Gastroesophageal sphincter (tissue), 3 donors: ENCODE results near the gene DHX58.

ENCODE experiments used
- CTCF ChIP-seq, 4 experiments: fragments of 200-600 bp in 2 of 4; fragments of 450-650 bp in 2 of 4; sonication (generic) in 1 of 4; IDR thresholded peaks; one replicate each; pipeline ENCODE4 v1.5.1; 2017 to 2019; ENCODE audit warnings: antibody characterized with exemption in 4 of 4, mild to moderate bottlenecking in 2 of 4, moderate library complexity in 2 of 4
- EP300 ChIP-seq: sonication (generic); formaldehyde crosslinking; IDR thresholded peaks from one replicate; pipeline ENCODE4 v1.6.1; 2017; ENCODE audit warnings: antibody characterized with exemption, mild to moderate bottlenecking
- POLR2A ChIP-seq, 2 donors: fragments of 450-650 bp; IDR thresholded peaks; one replicate each; pipeline ENCODE4 v1.6.1; 2017; ENCODE audit warnings: antibody characterized with exemption in 2 of 2, mild to moderate bottlenecking in 2 of 2, moderate library complexity in 1 of 2

DNA sequence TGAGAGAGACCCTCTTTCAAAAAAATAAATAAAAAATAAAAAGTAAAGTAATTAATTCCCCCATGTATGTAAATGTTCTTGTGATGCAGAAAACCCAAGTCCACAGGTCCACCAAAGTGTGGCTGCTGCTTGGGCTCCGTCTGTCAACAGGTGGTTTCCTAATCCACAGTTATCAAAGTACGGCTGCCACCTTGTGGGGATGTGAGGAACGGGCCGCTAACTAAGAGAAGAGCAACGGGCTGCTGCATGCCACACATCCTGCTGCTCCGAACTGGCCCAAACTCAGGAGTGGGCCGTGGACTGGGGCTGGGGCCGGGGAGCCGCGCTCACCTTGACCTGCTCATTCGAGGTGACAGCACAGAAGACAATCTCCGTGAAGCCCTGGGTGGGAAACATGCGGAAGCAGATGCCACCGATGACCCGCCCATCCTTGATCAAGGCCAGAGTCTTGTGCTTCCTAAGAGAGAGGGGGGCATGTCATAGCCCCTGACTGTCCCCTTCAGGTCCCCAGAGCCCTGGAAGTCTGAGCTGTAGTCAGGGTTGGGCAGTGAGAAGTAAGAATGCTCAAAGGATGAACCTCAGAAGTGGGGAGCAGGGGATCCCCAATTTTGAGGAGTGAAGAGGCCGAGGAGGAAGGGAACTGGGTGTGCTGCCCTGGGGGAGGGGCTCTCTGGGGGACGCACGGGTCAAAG is 4.3 kb upstream of the DHX58 start:
- peak in 3 of 4 experiments; percentile 86 to 88 (median 87) for TF ChIP-seq CTCF (IDR thresholded peaks at IDR 0.05)
- no peak for TF ChIP-seq POLR2A (IDR thresholded peaks at IDR 0.05)
- no peak for TF ChIP-seq EP300
